ENCODE results near the gene FAM20C. TPM values are rescaled to one million over a fixed set of nuclear protein-coding genes. Genes with fewer than 3 reads are reported as not detected.

The FAM20C gene
- total RNA-seq, 1 donor from 2014 or later: 22.1 TPM

GRCh38 chr7:273327-273726, 81.0 kb downstream of the FAM20C start:
- no peaks in the 10 kb centered on the region for H3K9me3 ChIP-seq
- TF ChIP-seq POLR2AphosphoS5 (IDR thresholded peaks at IDR 0.05; ENCODE audit: insufficient read depth in 1 of 2, low read depth in 1 of 2): no peak
- TF ChIP-seq, protein P1, sequence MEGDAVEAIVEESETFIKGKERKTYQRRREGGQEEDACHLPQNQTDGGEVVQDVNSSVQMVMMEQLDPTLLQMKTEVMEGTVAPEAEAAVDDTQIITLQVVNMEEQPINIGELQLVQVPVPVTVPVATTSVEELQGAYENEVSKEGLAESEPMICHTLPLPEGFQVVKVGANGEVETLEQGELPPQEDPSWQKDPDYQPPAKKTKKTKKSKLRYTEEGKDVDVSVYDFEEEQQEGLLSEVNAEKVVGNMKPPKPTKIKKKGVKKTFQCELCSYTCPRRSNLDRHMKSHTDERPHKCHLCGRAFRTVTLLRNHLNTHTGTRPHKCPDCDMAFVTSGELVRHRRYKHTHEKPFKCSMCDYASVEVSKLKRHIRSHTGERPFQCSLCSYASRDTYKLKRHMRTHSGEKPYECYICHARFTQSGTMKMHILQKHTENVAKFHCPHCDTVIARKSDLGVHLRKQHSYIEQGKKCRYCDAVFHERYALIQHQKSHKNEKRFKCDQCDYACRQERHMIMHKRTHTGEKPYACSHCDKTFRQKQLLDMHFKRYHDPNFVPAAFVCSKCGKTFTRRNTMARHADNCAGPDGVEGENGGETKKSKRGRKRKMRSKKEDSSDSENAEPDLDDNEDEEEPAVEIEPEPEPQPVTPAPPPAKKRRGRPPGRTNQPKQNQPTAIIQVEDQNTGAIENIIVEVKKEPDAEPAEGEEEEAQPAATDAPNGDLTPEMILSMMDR (IDR thresholded peaks at IDR 0.05): no peak
- TF ChIP-seq POLR2A (IDR thresholded peaks at IDR 0.05): no peak
- no peaks in the 10 kb centered on the region for H3K36me3 ChIP-seq
- H3K4me3 ChIP-seq: no peak overlapping the region
- no peak for DNase-seq (ENCODE audit: extremely low spot score in 2 of 2)
- intact Hi-C loops (cut with DNase I): no loop called here
- H3K4me1 ChIP-seq: no peaks in the 10 kb centered on the region
- H3K27me3 ChIP-seq: no peaks in the 10 kb centered on the region
- H3K27ac ChIP-seq: no peak overlapping the region

- H3K4me3 ChIP-seq: no peak overlapping the region
- intact Hi-C loops (cut with DNase I): no loop called here
- no peaks in the 10 kb centered on the region for H3K36me3 ChIP-seq
- DNase-seq (ENCODE audit: extremely low spot score in 2 of 2): no peak
- no peak overlapping the region for H3K27ac ChIP-seq
- H3K9me3 ChIP-seq: no peaks in the 10 kb centered on the region
- no peaks in the 10 kb centered on the region for H3K4me1 ChIP-seq
- TF ChIP-seq POLR2AphosphoS5 (IDR thresholded peaks at IDR 0.05; ENCODE audit: insufficient read depth in 1 of 2, low read depth in 1 of 2) (no peak), POLR2A (IDR thresholded peaks at IDR 0.05) (no peak)
- TF ChIP-seq, protein P1 (IDR thresholded peaks at IDR 0.05): no peak
- H3K27me3 ChIP-seq: no peaks in the 10 kb centered on the region
Observed at GRCh38 chr7:274266-274665, 81.9 kb downstream of the FAM20C start.

DNA sequence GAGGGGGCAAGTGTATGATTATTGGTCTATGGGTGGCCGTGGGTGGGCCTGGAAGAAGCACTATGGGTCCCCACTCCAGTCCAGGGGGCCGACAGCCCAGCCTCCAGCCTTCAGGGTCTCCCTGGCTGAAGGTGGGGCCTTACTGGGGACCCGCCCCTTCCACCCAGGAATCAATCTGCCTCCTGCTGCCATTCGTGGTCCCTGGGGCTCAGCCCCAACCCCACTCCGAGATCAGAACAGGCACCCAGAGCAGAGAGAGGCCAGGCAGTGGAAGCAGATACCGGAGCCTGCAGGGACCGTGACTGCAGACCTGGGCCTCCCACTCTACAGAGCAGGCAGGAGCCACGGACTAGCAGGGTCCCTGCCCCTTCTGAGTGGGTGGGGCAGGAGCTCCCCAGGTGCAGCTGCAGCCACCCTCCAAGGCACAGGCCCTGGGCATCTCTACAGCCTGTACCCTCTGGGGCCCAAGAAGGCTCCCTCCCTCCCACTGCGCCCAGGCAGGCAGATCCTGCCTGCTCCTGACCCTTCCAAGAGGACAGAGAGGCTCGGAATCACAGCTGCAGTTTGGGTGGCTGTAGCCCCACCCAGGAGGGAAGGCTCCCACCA, 84.0 kb downstream of the FAM20C start:
- Histone ChIP-seq H3K9me3 (no peaks in the 10 kb centered on the region), H3K36me3 (no peaks in the 10 kb centered on the region), H3K4me3 (no peak overlapping the region), H3K27me3 (no peaks in the 10 kb centered on the region), H3K4me1 (no peaks in the 10 kb centered on the region), H3K27ac (no peak overlapping the region)
- no peak for DNase-seq (ENCODE audit: extremely low spot score in 2 of 2)
- intact Hi-C loops (cut with DNase I): no loop called here
- TF ChIP-seq, protein P1 (IDR thresholded peaks at IDR 0.05): no peak
- TF ChIP-seq POLR2AphosphoS5 (IDR thresholded peaks at IDR 0.05; ENCODE audit: insufficient read depth in 1 of 2, low read depth in 1 of 2): no peak

GRCh38 chr7:277228-277627, 84.9 kb downstream of the FAM20C start:
- no peak for DNase-seq (ENCODE audit: extremely low spot score in 2 of 2)
- intact Hi-C loops (cut with DNase I): no loop called here
- Histone ChIP-seq H3K9me3 (no peaks in the 10 kb centered on the region), H3K36me3 (no peaks in the 10 kb centered on the region), H3K27me3 (no peaks in the 10 kb centered on the region), H3K4me1 (no peaks in the 10 kb centered on the region), H3K27ac (no peak overlapping the region), H3K4me3 (no peak overlapping the region)
- TF ChIP-seq POLR2A (IDR thresholded peaks at IDR 0.05): no peak
- no peak for TF ChIP-seq POLR2AphosphoS5 (IDR thresholded peaks at IDR 0.05; ENCODE audit: insufficient read depth in 1 of 2, low read depth in 1 of 2)
- TF ChIP-seq, protein P1 (IDR thresholded peaks at IDR 0.05): no peak

GRCh38 chr7:278081-278480, 85.7 kb downstream of the FAM20C start:
- intact Hi-C loops (cut with DNase I): no loop called here
- Histone ChIP-seq H3K27me3 (no peaks in the 10 kb centered on the region), H3K36me3 (no peaks in the 10 kb centered on the region), H3K4me3 (no peak overlapping the region), H3K9me3 (no peaks in the 10 kb centered on the region), H3K4me1 (no peaks in the 10 kb centered on the region), H3K27ac (no peak overlapping the region)
- DNase-seq (ENCODE audit: extremely low spot score in 2 of 2): no peak
- no peak for TF ChIP-seq POLR2AphosphoS5 (IDR thresholded peaks at IDR 0.05; ENCODE audit: insufficient read depth in 1 of 2, low read depth in 1 of 2)
